ENCODE data around the gene HAPSTR1. TPM values are rescaled to one million over a fixed set of nuclear protein-coding genes. Genes with fewer than 3 reads are reported as not detected.

The HAPSTR1 gene
- 63.7 TPM for total RNA-seq (2013)
- polyA plus RNA-seq (10 to 100 TPM in 2 of 3 donors, 1 to 10 TPM in 1; 7.2 to 58.9 (median 11.1) TPM), polyA minus RNA-seq (49.9 and 51.0 TPM in 2 replicates), total RNA-seq (152 to 551 (median 425) reads per million in 11 experiments)

GRCh38 chr16:9090960-9091866 is at the start of gene HAPSTR1:
HAPSTR1 (plus strand) TSS chr16:9091644; CDS start chr16:9092045, 401 bp downstream.
- H3K27ac Mint-ChIP-seq: peak within 1 kb of the TSS; percentile 93 to 99 (median 97)
- H3K4me3 ChIP-seq (replicated peaks in 1 of 3; ENCODE audit: low read depth in 2 of 3, low read length in 3 of 3): peak within 1 kb of the TSS; percentile 76 to 100 (median 98)
- peak; percentile 100 for DNase-seq
- peak within 1 kb of the TSS; percentile 91 to 93 for H3K27ac ChIP-seq (ENCODE audit: low read depth in 1 of 2, low read length in 2 of 2)
- H3K4me2 ChIP-seq (replicated peaks; ENCODE audit: extremely low read depth, low read length, poor library complexity, severe bottlenecking): peak within 1 kb of the TSS; percentile 99
- peaks cover 23% of the 10 kb centered on the region for H3K4me1 Mint-ChIP-seq
- H3K9ac ChIP-seq (ENCODE audit: insufficient read depth, low read length, poor library complexity, severe bottlenecking): peak within 1 kb of the TSS; percentile 96
- peak within 1 kb of the TSS; percentile 95 for H2AFZ ChIP-seq (ENCODE audit: insufficient read depth, low read depth, low read length, poor library complexity, severe bottlenecking)
- peak within 1 kb of the TSS; percentile 99 for H3K4me3 Mint-ChIP-seq
- under 1% methylated on average over 63 of the region's 79 CpGs for WGBS (ENCODE audit: insufficient coverage)
- TF ChIP-seq, protein P1, sequence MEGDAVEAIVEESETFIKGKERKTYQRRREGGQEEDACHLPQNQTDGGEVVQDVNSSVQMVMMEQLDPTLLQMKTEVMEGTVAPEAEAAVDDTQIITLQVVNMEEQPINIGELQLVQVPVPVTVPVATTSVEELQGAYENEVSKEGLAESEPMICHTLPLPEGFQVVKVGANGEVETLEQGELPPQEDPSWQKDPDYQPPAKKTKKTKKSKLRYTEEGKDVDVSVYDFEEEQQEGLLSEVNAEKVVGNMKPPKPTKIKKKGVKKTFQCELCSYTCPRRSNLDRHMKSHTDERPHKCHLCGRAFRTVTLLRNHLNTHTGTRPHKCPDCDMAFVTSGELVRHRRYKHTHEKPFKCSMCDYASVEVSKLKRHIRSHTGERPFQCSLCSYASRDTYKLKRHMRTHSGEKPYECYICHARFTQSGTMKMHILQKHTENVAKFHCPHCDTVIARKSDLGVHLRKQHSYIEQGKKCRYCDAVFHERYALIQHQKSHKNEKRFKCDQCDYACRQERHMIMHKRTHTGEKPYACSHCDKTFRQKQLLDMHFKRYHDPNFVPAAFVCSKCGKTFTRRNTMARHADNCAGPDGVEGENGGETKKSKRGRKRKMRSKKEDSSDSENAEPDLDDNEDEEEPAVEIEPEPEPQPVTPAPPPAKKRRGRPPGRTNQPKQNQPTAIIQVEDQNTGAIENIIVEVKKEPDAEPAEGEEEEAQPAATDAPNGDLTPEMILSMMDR (IDR thresholded peaks at IDR 0.05): no peak
- H4K20me1 ChIP-seq (ENCODE audit: insufficient read depth, low read length): peaks cover 43% of the 10 kb centered on the region
- H3K36me3 Mint-ChIP-seq: peaks cover 28 to 29% of the 10 kb centered on the region in 2 donors
- H3K9me3 Mint-ChIP-seq: peaks cover 0 to 3% (median 0%) of the 10 kb centered on the region in 7 donors
- H3K27me3 Mint-ChIP-seq (ENCODE audit: low read depth in 3 of 3): peaks cover 0 to 4% (median 2%) of the 10 kb centered on the region in 3 donors
- peaks cover 54% of the 10 kb centered on the region for H3K79me2 ChIP-seq (ENCODE audit: insufficient read depth, low read length)
- H3K9me3 ChIP-seq (replicated peaks in 1 of 2; ENCODE audit: control insufficient read depth in 1 of 2, insufficient read depth in 1 of 2, low read length in 2 of 2): no peaks in the 10 kb centered on the region
- H3K27me3 ChIP-seq (ENCODE audit: control insufficient read depth in 2 of 2, insufficient read depth in 2 of 2, low read length in 2 of 2): no peaks in the 10 kb centered on the region
- intact Hi-C loops (cut with micrococcal nuclease): loop anchor here (5.0 to 10.0 kb wide), 4 partner anchors 36 to 129 kb away; partner anchors contain the start of gene USP7 (in 2 of the 2)
- peaks cover under 1 to 26% of the 10 kb centered on the region in 2 donors for H3K36me3 ChIP-seq (replicated peaks in 1 of 2; ENCODE audit: control insufficient read depth in 1 of 2, insufficient read depth in 2 of 2, low read length in 2 of 2)
- peaks cover 36 to 44% of the 10 kb centered on the region in 2 donors for H3K4me1 ChIP-seq (ENCODE audit: control insufficient read depth in 1 of 2, insufficient read depth in 2 of 2, low read length in 2 of 2)

GRCh38 chr16:9042533-9042932 is 48.9 kb upstream of the HAPSTR1 start:
- Histone ChIP-seq H3K9ac (ENCODE audit: insufficient read depth, low read length, poor library complexity, severe bottlenecking) (no peak overlapping the region), H3K4me2 (replicated peaks; ENCODE audit: extremely low read depth, low read length, poor library complexity, severe bottlenecking) (no peak overlapping the region), H3K79me2 (ENCODE audit: insufficient read depth, low read length) (no peaks in the 10 kb centered on the region), H3K4me1 (ENCODE audit: control insufficient read depth in 1 of 2, insufficient read depth in 2 of 2, low read length in 2 of 2) (peaks cover 3 to 4% of the 10 kb centered on the region in 2 donors), H3K27ac (ENCODE audit: low read depth in 1 of 2, low read length in 2 of 2) (no peak overlapping the region), H3K9me3 (replicated peaks in 1 of 2; ENCODE audit: control insufficient read depth in 1 of 2, insufficient read depth in 1 of 2, low read length in 2 of 2) (peaks cover 0 to 7% of the 10 kb centered on the region in 2 donors), H3K36me3 (replicated peaks in 1 of 2; ENCODE audit: control insufficient read depth in 1 of 2, insufficient read depth in 2 of 2, low read length in 2 of 2) (no peaks in the 10 kb centered on the region), H2AFZ (ENCODE audit: insufficient read depth, low read depth, low read length, poor library complexity, severe bottlenecking) (no peak overlapping the region), H4K20me1 (ENCODE audit: insufficient read depth, low read length) (no peaks in the 10 kb centered on the region), H3K27me3 (ENCODE audit: control insufficient read depth in 2 of 2, insufficient read depth in 2 of 2, low read length in 2 of 2) (peaks cover 0 to 2% of the 10 kb centered on the region in 2 donors), H3K4me3 (replicated peaks in 1 of 3; ENCODE audit: low read depth in 2 of 3, low read length in 3 of 3) (no peak overlapping the region)
- H3K9me3 Mint-ChIP-seq: peaks cover 0 to 15% (median 8%) of the 10 kb centered on the region in 7 donors
- no peak overlapping the region for H3K4me3 Mint-ChIP-seq
- intact Hi-C loops (cut with micrococcal nuclease): no loop called here
- peaks cover 7 to 14% (median 8%) of the 10 kb centered on the region in 3 donors for H3K27me3 Mint-ChIP-seq (ENCODE audit: low read depth in 3 of 3)
- H3K4me1 Mint-ChIP-seq: peaks cover 4% of the 10 kb centered on the region
- 92% methylated on average over 2 of the region's 5 CpGs for WGBS (ENCODE audit: insufficient coverage)
- TF ChIP-seq, protein P1 (IDR thresholded peaks at IDR 0.05): no peak
- H3K36me3 Mint-ChIP-seq: peaks cover 0 to 2% of the 10 kb centered on the region in 2 donors
- H3K27ac Mint-ChIP-seq: no peak overlapping the region
- DNase-seq: no peak

Data from CD14-positive monocyte (primary cell).